ENCODE measurements around the gene CPLX1. TPM values are rescaled to one million over a fixed set of nuclear protein-coding genes. Genes with fewer than 3 reads are reported as not detected.
"Not testable (repeated sequence)": the region's sequence is repeated elsewhere in the genome, so short reads cannot be mapped to it uniquely, and the experiment has no call there.

CPLX1 gene
- total RNA-seq, 1 donor from 2014 or later = 3.1 TPM

DNA sequence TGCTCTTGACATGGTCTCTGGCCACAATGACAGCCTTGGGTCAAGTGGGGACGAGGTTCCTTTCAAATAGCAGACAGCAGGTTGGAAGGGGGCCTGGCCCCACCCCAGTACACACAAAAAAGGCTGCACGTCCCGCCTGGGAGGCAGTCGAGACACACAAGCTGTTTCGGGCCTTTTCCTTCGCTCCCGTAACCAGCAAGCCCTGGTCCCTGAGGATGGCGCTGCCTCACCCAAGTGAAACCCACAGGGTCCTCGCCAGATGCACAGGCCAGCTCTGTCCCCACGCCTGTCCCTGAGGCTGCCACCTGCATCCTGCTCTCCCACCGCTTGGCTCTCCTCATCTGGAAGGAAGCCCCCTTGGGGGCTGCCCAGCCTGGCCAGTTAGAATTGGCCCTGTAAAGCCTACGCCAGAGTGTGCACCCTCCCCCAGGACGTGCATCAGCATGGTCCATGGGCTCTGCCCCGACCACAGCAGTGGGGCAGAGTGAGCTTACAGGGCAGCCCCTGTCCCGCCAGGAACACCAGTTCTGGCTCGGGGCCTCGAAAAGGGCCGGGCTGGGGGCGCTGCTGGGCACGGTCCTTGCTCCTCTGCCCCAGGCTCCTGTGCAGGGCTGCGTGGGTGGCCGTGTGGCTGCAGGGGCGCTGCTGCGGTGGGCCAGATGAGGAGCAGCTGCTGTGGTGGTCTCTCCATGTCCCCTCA, 2.0 kb downstream of the CPLX1 start:
- DNase-seq (ENCODE audit: missing footprints) (no peak), ATAC-seq (no peak)
- intact Hi-C loops (cut with DNase I) = no loop called here

DNA sequence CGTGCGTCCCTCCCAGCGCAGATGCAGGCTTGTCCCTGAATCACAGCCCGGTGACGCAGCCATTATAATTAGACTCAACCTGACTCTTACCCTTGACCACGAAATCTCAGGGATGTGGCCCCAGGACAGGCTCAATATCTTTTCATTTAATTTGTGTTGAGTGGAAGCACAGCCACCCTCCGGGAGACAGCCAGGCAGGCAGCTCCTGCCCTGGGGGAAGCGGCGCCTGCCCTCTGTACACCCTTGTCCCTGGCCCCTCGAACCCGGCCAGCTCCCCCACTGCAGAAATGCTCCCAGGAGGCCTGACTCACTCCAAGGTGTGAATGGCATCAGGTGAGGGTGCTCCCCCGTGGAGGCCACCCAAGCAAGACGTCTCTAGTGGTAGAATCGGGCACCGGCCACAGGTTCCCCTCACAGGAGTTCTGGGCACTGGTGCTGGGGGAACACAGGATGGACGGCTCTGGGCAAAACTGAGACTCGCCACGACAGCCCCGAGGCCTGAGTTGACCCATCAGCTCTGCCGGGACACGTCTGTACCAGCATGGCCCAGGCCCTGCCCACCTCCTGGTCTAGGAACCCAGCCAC, 2.7 kb downstream of the CPLX1 start:
- no peak for ATAC-seq
- no peak for DNase-seq (ENCODE audit: missing footprints)
- intact Hi-C loops (cut with DNase I) = no loop called here

DNA sequence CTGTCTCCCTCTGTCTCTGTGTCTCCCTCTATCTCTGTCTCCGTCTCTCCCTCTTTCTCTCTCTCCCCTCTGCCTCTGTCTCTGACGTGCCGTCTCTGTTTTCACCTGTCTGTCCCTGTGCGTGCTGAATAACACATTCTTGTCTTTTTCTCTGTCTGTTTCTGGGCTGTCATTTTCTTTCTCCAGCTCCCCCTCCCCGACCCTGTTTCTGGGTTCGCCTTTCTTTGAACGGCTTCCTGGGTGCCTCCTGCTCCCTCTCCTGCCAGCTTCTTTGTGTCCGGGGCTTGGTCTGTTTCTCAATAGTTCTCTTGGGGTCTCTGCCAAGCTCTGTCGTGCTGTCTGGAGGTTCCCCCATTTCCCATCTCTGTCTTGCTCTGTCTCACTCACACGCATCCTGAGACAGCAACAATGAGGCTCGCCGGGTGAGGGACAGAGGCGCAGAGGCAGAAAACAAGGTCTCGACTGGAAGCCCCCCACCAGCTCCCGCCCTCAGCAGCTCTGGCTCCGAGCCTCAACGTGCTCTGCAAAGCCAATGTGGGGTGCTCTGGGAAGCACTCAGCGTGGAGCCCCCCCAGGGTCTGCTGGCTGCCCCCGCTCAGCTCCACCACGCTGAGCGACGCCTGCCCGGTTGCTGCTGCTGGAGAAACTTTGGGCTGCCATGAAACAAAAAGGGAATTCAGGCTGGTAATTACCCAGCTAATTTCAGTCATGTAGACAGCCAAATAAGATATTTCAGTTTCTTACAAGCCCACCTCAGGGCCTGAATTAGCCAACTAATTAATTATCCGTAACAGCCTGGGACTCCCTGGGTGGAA, 3.4 kb downstream of the CPLX1 start:
- peak; percentile 49 for DNase-seq (ENCODE audit: missing footprints)
- no peak for ATAC-seq
- intact Hi-C loops (cut with DNase I) = no loop called here

DNA sequence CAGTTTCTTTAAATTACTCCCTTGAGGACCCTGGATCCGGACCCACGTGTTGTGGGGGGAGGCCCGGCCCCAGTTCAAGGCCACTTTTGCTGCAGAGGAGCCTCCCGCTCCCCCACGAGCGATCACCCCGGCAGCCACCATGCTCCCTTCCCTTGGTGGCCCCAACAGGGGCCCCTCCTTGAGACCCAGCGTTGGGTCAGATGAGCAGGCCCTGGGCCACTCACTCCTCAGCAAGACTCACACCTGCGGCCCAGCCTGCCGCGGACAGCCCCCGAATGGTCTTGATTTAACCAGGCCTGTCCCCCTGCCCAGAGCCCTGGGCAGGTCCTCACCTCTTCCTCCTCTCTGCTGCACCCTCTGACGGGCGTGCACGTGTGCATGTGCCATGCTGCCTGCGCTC, 4.3 kb downstream of the CPLX1 start:
- no peak for ATAC-seq
- intact Hi-C loops (cut with DNase I) = no loop called here
- DNase-seq (ENCODE audit: missing footprints) = peak; percentile 56

DNA sequence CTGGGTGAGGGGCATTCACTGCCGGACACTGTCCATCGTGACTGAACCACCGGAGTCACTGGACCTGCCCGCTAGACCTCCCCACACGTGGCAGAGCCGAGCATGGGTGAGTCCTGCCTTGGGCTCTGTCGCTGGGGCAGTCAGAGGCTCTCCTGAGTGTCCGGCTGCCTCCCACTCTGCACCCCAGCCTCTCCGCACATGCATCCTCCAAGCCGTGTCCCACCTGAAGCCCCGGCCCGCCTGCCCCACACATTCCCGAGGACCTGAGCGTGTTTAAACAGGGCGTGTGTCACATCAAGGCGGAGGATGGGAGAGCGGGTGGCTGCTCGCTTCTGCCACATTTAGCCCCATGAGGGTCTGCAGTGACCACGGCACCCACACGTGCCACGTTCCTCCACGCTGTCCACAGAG, 4.7 kb downstream of the CPLX1 start:
- DNase-seq (ENCODE audit: missing footprints) (peak; percentile 48), ATAC-seq (no peak)
- intact Hi-C loops (cut with DNase I) = no loop called here

DNA sequence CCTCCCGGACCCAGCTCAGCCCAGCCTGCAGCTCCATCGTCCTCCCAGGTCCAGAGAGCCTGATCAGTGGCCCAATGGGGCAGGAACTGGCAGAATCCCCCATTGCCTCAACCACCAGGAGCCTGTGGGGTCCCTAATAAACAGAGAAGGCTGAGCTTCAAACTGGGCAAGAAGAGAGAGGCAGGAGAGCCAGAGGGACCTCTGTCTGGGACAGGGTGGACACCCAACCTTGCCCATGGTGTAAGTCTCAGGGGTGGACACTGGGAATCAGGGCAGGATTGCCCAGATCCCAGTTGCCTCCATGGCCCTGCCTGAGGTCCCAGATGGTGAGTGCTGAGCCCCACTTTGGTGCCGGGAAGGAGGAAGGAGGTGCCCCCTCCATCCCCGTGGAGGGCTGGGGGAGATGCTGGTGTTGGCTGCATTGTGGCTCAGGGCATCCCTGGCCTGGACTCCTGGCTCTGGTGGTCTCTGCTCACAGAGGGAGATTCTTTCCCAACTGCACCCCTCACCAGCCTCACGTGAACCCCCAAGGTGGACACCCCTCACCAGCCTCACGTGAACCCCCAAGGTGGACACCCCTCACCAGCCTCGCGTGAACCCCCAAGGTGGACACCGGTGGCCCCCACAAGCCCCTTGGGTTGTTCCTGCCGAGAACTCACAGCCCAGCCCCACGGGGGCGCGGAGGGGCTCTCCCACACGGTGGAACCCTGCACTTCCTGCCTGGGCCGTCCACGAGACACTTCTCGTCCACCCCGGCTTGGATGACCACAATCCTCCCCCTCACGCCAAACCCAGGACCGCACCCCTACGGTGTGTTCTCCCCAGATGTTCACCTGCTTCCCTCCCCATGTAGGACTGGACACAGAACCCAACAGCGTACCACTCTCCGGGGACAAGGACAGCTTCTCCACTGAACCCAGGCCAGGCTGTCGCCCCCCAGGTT, 5.4 kb downstream of the CPLX1 start:
- peak; percentile 45 for DNase-seq (ENCODE audit: missing footprints)
- no peak for ATAC-seq
- intact Hi-C loops (cut with DNase I) = no loop called here

DNA sequence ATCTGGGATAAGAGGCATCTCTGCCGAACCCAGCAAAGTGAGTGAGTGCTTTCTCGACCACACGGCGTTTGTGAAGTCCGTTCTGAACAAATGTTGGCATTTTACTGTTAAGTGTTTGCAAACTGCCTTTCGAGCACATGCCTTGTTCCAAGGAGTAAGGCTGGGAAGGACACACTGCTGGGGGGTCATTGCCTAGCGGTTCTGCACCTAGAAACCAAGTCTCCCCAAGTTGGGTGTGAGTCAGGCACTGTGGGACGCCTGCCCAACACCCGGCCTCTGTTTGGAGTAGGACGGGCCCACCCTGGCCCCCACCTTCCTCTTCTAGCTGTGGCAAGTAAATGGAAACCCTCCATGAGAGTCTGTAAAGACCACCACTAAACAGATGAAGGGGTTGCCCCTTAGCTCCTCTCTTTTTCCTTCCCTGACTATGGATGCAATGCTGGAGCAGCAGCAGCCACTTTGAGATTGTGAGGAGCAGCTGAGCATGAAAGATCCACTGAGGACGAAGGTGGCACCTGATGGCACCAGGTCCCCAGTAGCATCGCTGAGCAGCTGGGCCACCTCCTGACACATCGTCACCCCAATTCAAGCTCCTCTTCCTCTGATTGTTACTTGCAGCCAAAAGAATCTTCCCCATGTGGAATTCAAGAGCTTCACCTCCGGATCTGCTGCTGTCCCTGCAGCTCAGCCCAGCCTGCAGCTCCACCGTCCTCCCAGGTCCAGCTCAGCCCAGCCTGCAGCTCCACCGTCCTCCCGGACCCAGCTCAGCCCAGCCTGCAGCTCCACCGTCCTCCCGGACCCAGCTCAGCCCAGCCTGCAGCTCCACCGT, 6.3 kb downstream of the CPLX1 start:
- no peak for ATAC-seq
- intact Hi-C loops (cut with DNase I) = no loop called here
- peak; percentile 64 for DNase-seq (ENCODE audit: missing footprints)

DNA sequence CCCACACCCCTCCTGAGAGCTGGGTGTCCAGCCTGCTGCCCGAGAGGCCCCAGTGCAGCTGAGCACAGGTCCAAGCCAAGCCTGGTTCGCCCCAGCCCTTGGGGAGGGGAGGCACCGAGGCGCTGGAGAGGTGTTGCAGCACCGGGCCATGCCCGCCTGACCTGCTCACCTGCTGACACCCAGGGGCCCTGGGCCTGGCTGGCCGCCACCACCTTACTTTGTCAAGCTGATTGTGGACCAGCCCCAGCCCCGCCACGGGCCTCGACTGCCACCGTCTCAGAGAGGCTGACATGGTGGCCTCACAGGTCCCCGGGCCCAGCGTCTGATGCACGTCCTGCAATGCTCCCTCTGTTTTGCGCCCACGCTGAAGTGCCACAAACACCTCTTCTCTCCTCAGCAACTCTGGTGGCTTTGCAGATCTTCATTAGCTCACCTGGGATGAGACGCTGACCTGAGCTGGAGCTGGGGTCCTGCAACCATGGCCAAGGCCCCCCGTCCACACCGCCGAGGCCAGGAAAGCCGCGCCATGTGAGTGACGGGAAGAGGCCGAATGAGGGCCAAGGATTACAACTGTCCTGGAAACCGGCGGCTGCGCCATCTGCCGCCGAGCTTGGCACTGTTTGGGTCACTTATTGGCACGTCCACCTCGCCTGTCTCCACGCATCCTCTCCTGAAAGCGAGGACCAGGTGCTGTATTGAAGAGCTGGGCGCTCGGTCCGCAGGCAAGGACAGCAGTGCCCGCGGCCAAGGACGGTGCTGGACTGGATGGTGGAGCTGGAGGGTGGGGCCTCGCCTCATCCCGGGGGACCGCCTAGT, 7.6 kb downstream of the CPLX1 start:
- ATAC-seq (no peak), DNase-seq (ENCODE audit: missing footprints) (peak; percentile 57)
- intact Hi-C loops (cut with DNase I) = no loop called here

DNA sequence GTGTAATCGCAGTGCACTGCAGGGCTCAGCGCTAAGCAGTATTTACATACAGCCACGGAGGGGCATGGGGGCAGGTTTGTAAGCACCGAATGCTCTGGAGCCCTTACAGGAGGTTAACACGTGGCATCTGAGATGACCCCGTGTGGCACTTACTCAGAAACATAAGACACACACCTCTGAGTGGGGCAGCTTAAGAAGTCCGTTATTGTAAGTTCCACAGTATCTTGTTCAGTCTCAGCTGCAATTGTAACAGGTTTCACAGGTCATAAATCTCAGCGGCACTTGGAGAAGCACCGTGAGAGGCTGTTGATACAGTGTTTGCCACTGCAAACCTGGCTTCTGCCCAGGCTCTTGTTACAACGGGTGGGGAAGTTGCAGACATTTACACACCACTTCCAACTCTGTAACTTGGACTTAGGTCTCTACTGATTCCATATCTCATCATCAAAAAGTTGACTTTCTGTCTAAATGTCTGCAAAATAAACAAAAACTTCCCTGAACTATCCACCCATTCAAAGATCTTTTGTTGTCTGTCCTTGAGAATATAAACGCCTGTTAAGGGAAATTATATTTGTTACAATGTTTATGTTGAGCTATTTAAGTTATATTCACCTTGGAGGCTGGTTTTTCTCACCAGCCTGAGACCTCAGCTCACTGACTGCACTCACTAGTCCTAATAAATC, 10.3 kb downstream of the CPLX1 start:
- ATAC-seq (no peak), DNase-seq (ENCODE audit: missing footprints) (no peak)
- intact Hi-C loops (cut with DNase I) = no loop called here

DNA sequence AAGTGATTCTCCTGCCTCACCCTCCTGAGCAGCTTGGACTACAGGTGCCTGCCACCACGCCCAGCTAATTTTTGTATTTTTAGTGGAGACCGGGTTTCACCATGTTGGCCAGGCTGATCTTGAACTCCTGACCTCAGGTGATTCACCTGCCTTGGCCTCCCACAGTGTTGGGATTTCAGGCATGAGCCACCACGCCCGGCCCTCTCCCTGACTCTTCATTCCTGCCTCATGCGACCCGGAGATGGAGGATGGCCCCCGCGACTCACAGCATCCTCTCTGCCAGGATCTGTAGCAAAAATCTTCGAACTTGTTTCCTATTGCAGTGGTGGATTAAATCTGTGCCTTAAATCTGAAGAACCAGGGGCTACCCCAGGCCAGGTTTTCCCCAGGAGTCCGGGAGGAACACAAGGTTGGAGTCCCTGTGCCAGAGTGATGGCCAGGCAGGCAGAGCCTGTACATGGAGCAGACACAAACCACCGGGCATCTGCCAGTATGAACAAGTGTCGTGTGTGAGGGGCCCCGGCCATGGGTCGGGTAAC, 11.5 kb downstream of the CPLX1 start:
- DNase-seq (ENCODE audit: missing footprints) (peak; percentile 23), ATAC-seq (no peak)
- intact Hi-C loops (cut with DNase I) = no loop called here

DNA sequence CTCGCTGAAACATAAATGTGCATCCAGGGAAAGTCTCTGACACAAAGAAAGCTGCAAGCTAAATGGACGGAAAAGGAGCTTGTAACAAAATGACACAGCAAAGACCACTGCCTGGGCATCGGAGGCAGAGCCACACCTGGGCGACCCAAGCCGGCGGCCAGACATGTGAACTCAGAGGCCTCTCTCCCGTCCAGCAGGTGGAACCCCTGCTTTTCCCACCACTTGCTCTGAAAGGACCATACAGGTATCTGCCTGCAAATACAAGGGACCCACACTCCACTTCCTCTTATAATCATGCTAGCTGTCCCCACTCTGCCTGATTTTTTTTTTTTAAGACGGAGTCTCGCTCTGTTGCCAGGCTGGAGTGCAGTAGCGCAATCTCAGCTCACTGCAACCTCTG, 12.0 kb downstream of the CPLX1 start:
- intact Hi-C loops (cut with DNase I) = no loop called here
- ATAC-seq = no peak

DNA sequence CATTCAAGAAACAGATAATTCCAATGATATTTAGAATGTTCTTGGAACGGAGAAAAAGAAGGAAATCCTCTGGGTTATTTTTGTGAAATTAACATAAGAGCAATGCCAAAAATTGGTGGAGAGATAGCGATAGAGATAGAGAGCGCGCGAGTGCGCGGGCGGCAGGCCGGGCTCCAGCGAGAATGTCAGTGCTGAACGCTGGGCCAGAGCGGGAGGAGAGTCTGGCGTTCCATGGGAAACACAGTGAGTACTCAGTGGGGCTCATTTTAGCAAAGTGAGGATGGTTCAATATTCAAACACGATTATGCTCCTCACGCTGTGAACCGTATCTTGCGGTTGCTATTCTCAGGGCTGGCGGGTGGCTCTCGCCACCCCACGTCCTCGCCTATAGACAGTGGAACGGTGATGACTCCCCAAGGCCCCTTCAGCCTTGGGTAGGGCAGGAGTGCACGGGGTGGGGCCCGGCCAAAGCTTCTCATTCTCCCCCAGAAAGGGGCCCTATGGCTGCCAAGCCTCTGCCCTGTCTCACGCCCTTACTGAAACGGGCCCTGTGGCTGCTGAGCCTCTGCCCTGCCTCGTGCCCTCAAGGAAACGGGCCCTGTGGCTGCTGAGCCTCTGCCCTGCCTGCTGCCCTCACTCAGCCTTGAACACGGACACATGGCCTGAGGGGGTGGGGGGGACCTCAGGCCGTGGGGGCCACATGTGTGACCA, 16.9 kb downstream of the CPLX1 start:
- DNase-seq (ENCODE audit: missing footprints) = peak; percentile 48
- ATAC-seq = peak; percentile 44
- intact Hi-C loops (cut with DNase I) = no loop called here

More for the DNA sequence above, 12.0 kb downstream of the CPLX1 start:
- DNase-seq (ENCODE audit: missing footprints) = no peak

DNA sequence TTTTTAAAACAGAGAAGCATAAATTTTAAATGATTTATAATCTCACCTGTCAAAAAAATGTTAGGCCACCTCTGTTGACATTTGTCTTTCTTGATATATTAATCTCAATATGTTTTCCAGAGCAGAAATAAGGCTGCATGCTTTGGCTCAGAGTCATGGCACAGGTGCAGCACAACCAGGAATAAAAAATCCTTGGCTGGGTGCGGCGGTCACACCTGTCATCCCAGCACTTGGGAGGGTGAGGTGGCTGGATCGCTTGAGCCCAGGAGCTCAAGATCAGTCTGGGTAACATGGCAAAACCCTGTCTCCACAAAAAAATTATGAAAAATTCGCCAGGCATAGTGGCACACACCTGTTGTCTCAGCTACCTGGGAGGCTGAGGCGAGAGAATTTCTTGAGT, 18.1 kb downstream of the CPLX1 start:
- DNase-seq (ENCODE audit: missing footprints) = no peak
- ATAC-seq = no peak
- intact Hi-C loops (cut with DNase I) = no loop called here

DNA sequence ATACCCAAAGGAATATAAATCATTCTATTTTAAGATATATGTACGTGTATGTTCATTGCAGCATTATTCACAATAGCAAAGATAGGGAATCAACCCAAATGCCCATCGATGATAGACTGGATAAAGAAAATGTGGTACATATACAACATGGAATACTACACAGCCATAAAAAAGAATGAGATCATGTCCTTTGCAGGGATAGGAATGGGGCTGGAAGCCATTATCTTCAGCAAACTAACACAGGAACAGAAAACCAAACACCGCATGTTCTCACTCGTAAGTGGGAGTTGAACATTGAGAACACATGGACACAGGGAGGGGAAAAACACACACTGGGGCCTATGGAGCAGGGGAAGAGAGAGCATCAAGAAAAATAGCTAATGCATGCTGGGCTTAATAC, 18.9 kb downstream of the CPLX1 start:
- DNase-seq (ENCODE audit: missing footprints); intact Hi-C loops (cut with DNase I); ATAC-seq: not testable (repeated sequence)

DNA sequence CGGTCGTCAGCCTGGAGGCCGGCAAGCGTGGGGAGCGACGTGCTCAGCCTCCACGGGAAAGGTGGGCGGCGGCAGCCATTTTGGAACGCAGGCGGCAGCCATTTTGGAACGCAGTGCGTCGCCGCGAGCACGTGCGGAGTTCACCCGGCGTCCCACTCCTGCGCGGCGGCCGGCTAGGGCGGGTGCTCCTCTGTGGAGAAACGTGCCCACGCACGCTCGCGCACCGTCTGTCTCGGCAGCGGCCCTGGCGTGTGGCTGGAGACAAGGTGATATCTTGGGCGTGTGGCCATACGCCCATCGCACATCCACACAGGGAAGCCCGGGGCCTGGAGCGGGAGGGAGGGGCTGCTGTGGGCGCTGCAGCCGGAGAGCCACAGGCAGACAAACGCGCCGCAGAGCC, 21.1 kb downstream of the CPLX1 start:
- DNase-seq (ENCODE audit: missing footprints) = peak; percentile 56
- intact Hi-C loops (cut with DNase I) = no loop called here

DNA sequence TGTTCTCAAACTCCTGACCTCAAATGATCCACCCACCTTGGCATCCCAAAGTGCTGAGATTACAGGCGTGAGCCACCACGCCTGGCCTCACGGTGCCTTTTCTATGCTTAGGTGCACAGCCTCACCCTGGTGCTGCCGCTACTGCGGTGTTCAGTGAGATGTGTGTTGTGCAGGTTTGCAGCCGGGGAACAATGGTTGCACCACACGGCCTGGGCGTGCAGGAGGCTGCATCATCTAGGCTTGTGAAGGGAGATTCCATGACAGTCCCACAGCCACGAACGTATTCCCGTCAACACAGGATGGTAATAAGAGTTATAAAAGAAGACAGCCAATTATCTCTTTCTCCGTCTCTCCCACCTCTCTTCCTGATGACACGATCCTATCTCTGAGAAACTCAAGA, 22.0 kb downstream of the CPLX1 start:
- DNase-seq (ENCODE audit: missing footprints) = peak; percentile 22
- intact Hi-C loops (cut with DNase I) = no loop called here

More for the DNA sequence above, 21.1 kb downstream of the CPLX1 start:
- ATAC-seq = no peak

More for the DNA sequence above, 22.0 kb downstream of the CPLX1 start:
- ATAC-seq = no peak

All from Right ventricle myocardium inferior (tissue), 1 donor.